Measurements from ENCODE around the gene NARS2.
"Not testable (repeated sequence)": the region's sequence is repeated elsewhere in the genome, so short reads cannot be mapped to it uniquely, and the experiment has no call there.

NARS2 gene

GRCh38 chr11:78562398-78562797 is 12.3 kb downstream of the NARS2 start:
- Histone ChIP-seq H3K4me3 (ENCODE audit: low read length) (no peak overlapping the region), H3K27me3 (ENCODE audit: control insufficient read depth, insufficient read depth, low read length) (no peaks in the 10 kb centered on the region), H3K36me3 (ENCODE audit: control insufficient read depth, insufficient read depth, low read length) (peaks cover 5% of the 10 kb centered on the region; the same call in 1 of the 2 replicates), H3K27ac (ENCODE audit: low read length) (no peak overlapping the region), H3K4me1 (ENCODE audit: control insufficient read depth, insufficient read depth, low read length) (no peaks in the 10 kb centered on the region), H3K9me3 (ENCODE audit: control insufficient read depth, insufficient read depth, low read length) (no peaks in the 10 kb centered on the region)
- WGBS (ENCODE audit: insufficient coverage, insufficient read length): no CpG with 5 or more reads among the region's 3 CpGs
- no peak for DNase-seq (ENCODE audit: low read depth, low spot score)

GRCh38 chr11:78560826-78561484 is 13.7 kb downstream of the NARS2 start:
- Histone ChIP-seq H3K4me1 (ENCODE audit: control insufficient read depth, insufficient read depth, low read length) (no peaks in the 10 kb centered on the region), H3K27me3 (ENCODE audit: control insufficient read depth, insufficient read depth, low read length) (no peaks in the 10 kb centered on the region), H3K4me3 (ENCODE audit: low read length) (no peak overlapping the region), H3K9me3 (ENCODE audit: control insufficient read depth, insufficient read depth, low read length) (no peaks in the 10 kb centered on the region), H3K36me3 (ENCODE audit: control insufficient read depth, insufficient read depth, low read length) (peaks cover 5% of the 10 kb centered on the region; the same call in 1 of the 2 replicates), H3K27ac (ENCODE audit: low read length) (no peak overlapping the region)
- DNase-seq (ENCODE audit: low read depth, low spot score): no peak
- no CpG with 5 or more reads among the region's 8 CpGs for WGBS (ENCODE audit: insufficient coverage, insufficient read length)

GRCh38 chr11:78560153-78560552 is 14.5 kb downstream of the NARS2 start:
- no peak overlapping the region for H3K27ac ChIP-seq (ENCODE audit: low read length)
- H3K4me1 ChIP-seq (ENCODE audit: control insufficient read depth, insufficient read depth, low read length): no peaks in the 10 kb centered on the region
- H3K4me3 ChIP-seq (ENCODE audit: low read length): no peak overlapping the region
- H3K36me3 ChIP-seq (ENCODE audit: control insufficient read depth, insufficient read depth, low read length): no peaks in the 10 kb centered on the region; the same call in 1 of the 2 replicates
- no CpG with 5 or more reads among the region's 3 CpGs for WGBS (ENCODE audit: insufficient coverage, insufficient read length)
- no peaks in the 10 kb centered on the region for H3K9me3 ChIP-seq (ENCODE audit: control insufficient read depth, insufficient read depth, low read length)
- no peak for DNase-seq (ENCODE audit: low read depth, low spot score)
- H3K27me3 ChIP-seq (ENCODE audit: control insufficient read depth, insufficient read depth, low read length): no peaks in the 10 kb centered on the region

GRCh38 chr11:78557236-78557635 is 17.4 kb downstream of the NARS2 start:
- Histone ChIP-seq H3K4me1 (ENCODE audit: control insufficient read depth, insufficient read depth, low read length) (no peaks in the 10 kb centered on the region), H3K9me3 (ENCODE audit: control insufficient read depth, insufficient read depth, low read length) (no peaks in the 10 kb centered on the region), H3K4me3 (ENCODE audit: low read length) (no peak overlapping the region), H3K27me3 (ENCODE audit: control insufficient read depth, insufficient read depth, low read length) (no peaks in the 10 kb centered on the region), H3K27ac (ENCODE audit: low read length) (no peak overlapping the region), H3K36me3 (ENCODE audit: control insufficient read depth, insufficient read depth, low read length) (no peaks in the 10 kb centered on the region; the same call in 1 of the 2 replicates)
- no CpG with 5 or more reads among the region's 2 CpGs for WGBS (ENCODE audit: insufficient coverage, insufficient read length)
- no peak for DNase-seq (ENCODE audit: low read depth, low spot score)

- Histone ChIP-seq H3K4me3 (ENCODE audit: low read length) (no peak overlapping the region), H3K4me1 (ENCODE audit: control insufficient read depth, insufficient read depth, low read length) (no peaks in the 10 kb centered on the region), H3K9me3 (ENCODE audit: control insufficient read depth, insufficient read depth, low read length) (no peaks in the 10 kb centered on the region), H3K36me3 (ENCODE audit: control insufficient read depth, insufficient read depth, low read length) (no peaks in the 10 kb centered on the region; the same call in 1 of the 2 replicates), H3K27me3 (ENCODE audit: control insufficient read depth, insufficient read depth, low read length) (no peaks in the 10 kb centered on the region), H3K27ac (ENCODE audit: low read length) (no peak overlapping the region)
- DNase-seq (ENCODE audit: low read depth, low spot score): no peak
- WGBS (ENCODE audit: insufficient coverage, insufficient read length): no CpG with 5 or more reads among the region's 3 CpGs
These were observed 19.1 kb downstream of the NARS2 start for GRCh38 chr11:78555592-78555991.

- no CpG with 5 or more reads among the region's 2 CpGs for WGBS (ENCODE audit: insufficient coverage, insufficient read length)
- DNase-seq (ENCODE audit: low read depth, low spot score): no peak
- peaks cover 6% of the 10 kb centered on the region; the same call in 1 of the 2 replicates for H3K4me1 ChIP-seq (ENCODE audit: control insufficient read depth, insufficient read depth, low read length)
- no peak overlapping the region for H3K4me3 ChIP-seq (ENCODE audit: low read length)
- H3K27ac ChIP-seq (ENCODE audit: low read length): no peak overlapping the region
- H3K36me3 ChIP-seq (ENCODE audit: control insufficient read depth, insufficient read depth, low read length): no peaks in the 10 kb centered on the region; the same call in 1 of the 2 replicates
- H3K27me3 ChIP-seq (ENCODE audit: control insufficient read depth, insufficient read depth, low read length): no peaks in the 10 kb centered on the region
- H3K9me3 ChIP-seq (ENCODE audit: control insufficient read depth, insufficient read depth, low read length): no peaks in the 10 kb centered on the region
These were observed 21.8 kb downstream of the NARS2 start for GRCh38 chr11:78552881-78553280.

- H3K36me3 ChIP-seq (ENCODE audit: control insufficient read depth, insufficient read depth, low read length); H3K4me3 ChIP-seq (ENCODE audit: low read length); H3K9me3 ChIP-seq (ENCODE audit: control insufficient read depth, insufficient read depth, low read length); H3K27ac ChIP-seq (ENCODE audit: low read length); H3K27me3 ChIP-seq (ENCODE audit: control insufficient read depth, insufficient read depth, low read length); H3K4me1 ChIP-seq (ENCODE audit: control insufficient read depth, insufficient read depth, low read length); DNase-seq (ENCODE audit: low read depth, low spot score): not testable (repeated sequence)
- WGBS (ENCODE audit: insufficient coverage, insufficient read length): no CpG with 5 or more reads among the region's 6 CpGs
These were observed 22.5 kb downstream of the NARS2 start for GRCh38 chr11:78552139-78552538.

- Histone ChIP-seq H3K27ac (ENCODE audit: low read length) (no peak overlapping the region), H3K9me3 (ENCODE audit: control insufficient read depth, insufficient read depth, low read length) (no peaks in the 10 kb centered on the region), H3K4me1 (ENCODE audit: control insufficient read depth, insufficient read depth, low read length) (peaks cover 6% of the 10 kb centered on the region; the same call in 1 of the 2 replicates), H3K36me3 (ENCODE audit: control insufficient read depth, insufficient read depth, low read length) (no peaks in the 10 kb centered on the region), H3K27me3 (ENCODE audit: control insufficient read depth, insufficient read depth, low read length) (no peaks in the 10 kb centered on the region), H3K4me3 (ENCODE audit: low read length) (no peak overlapping the region)
- no CpG with 5 or more reads among the region's 6 CpGs for WGBS (ENCODE audit: insufficient coverage, insufficient read length)
- no peak for DNase-seq (ENCODE audit: low read depth, low spot score)
These were observed 23.6 kb downstream of the NARS2 start for GRCh38 chr11:78551066-78551465.

GRCh38 chr11:78549624-78550409 is 24.8 kb downstream of the NARS2 start:
- H3K4me3 ChIP-seq (ENCODE audit: low read length): no peak overlapping the region
- no peak overlapping the region for H3K27ac ChIP-seq (ENCODE audit: low read length)
- no peak for DNase-seq (ENCODE audit: low read depth, low spot score)
- no CpG with 5 or more reads among the region's 3 CpGs for WGBS (ENCODE audit: insufficient coverage, insufficient read length)
- no peaks in the 10 kb centered on the region for H3K27me3 ChIP-seq (ENCODE audit: control insufficient read depth, insufficient read depth, low read length)
- no peaks in the 10 kb centered on the region for H3K9me3 ChIP-seq (ENCODE audit: control insufficient read depth, insufficient read depth, low read length)
- no peaks in the 10 kb centered on the region for H3K36me3 ChIP-seq (ENCODE audit: control insufficient read depth, insufficient read depth, low read length)
- H3K4me1 ChIP-seq (ENCODE audit: control insufficient read depth, insufficient read depth, low read length): peaks cover 6% of the 10 kb centered on the region; the same call in 1 of the 2 replicates

- H3K9me3 ChIP-seq (ENCODE audit: control insufficient read depth, insufficient read depth, low read length): no peaks in the 10 kb centered on the region
- no CpG with 5 or more reads among the region's 2 CpGs for WGBS (ENCODE audit: insufficient coverage, insufficient read length)
- H3K4me1 ChIP-seq (ENCODE audit: control insufficient read depth, insufficient read depth, low read length): peaks cover 6% of the 10 kb centered on the region; the same call in 1 of the 2 replicates
- H3K36me3 ChIP-seq (ENCODE audit: control insufficient read depth, insufficient read depth, low read length): no peaks in the 10 kb centered on the region
- H3K27me3 ChIP-seq (ENCODE audit: control insufficient read depth, insufficient read depth, low read length): no peaks in the 10 kb centered on the region
- H3K27ac ChIP-seq (ENCODE audit: low read length): no peak overlapping the region
- DNase-seq (ENCODE audit: low read depth, low spot score): no peak
- no peak overlapping the region for H3K4me3 ChIP-seq (ENCODE audit: low read length)
These were observed 25.6 kb downstream of the NARS2 start for GRCh38 chr11:78548911-78549590.
